HG03575 (cell line): ENCODE data around the gene ABHD5.
A peak's percentile ranks its signal among the peaks of the same experiment; 100 is the strongest.
"Not testable (repeated sequence)": the region's sequence is repeated elsewhere in the genome, so short reads cannot be mapped to it uniquely, and the experiment has no call there.

Experiments
- ATAC-seq: cut with Tn5 transposase; IDR thresholded peaks from one replicate; pipeline ENCODE4 v1.9.1; 2021; ENCODE audit not compliant: unreplicated experiment, insufficient number of reproducible peaks, low FRiP score; ENCODE audit errors: extremely low read depth

ABHD5 gene

DNA sequence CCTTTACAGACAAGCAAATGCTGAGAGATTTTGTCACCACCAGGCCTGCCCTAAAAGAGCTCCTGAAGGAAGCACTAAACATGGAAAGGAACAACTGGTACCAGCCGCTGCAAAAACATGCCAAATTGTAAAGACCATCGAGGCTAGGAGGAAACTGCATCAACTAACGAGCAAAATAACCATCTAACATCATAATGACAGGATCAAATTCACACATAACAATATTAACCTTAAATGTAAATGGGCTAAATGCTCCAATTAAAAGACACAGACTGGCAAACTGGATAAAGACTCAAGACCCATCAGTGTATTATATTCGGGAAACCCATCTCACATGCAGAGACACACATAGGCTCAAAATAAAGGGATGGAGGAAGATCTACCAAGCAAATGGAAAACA is 9.9 kb upstream of the ABHD5 start:
- not testable (repeated sequence) for ATAC-seq

DNA sequence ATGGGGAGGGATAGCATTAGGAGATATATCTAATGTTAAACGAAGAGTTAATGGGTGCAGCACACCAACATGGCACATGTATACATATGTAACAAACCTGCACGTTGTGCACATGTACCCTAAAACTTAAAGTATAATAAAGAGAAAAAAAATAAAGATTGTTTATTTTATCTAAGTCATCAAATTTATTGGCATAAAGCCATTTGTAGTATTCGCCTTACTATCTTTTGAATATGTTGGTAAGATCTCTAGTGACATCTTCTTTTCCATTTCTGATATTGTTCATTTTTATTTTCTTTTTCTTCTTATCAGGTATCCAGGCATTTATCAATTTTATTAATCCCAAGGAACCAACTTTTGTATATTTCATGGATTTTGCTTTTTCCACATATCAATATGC is 5.8 kb upstream of the ABHD5 start:
- ATAC-seq = no peak

DNA sequence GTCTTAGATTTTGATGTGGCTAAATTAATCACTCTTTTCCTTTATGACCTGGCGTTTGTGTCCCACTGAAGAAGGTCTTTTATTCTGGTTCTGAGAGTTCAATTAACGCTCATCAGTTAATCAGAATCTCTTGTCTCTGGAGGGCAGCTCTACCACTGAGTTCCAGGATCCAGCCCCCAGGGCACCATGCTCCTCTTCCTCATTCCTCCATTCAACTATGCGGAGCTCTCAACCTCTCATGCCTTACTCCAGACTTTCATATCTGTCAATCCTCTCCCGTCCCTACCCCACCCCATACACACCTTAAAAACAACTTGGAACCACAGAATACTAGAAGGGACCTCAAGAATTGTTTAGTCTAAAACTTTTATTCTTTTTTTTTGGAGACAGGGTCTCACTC is 4.8 kb upstream of the ABHD5 start:
- ATAC-seq = no peak

DNA sequence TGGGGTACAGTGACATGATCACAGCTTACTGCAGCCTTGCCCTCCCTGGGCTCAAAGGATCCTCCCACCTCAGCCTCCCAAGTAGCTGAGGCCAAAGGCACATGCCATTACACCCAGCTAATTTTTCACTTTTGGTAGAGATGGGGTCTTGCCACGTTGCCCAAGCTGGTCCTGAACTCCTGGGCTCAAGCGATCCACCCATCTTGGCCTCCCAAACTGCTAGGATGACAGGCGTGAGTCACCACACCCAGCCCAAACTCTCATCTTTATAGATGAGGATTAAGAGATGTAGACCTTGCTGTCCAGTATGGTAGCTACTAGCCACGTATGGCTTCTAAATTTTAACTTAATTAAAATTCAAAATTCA is 4.4 kb upstream of the ABHD5 start:
- ATAC-seq = no peak

DNA sequence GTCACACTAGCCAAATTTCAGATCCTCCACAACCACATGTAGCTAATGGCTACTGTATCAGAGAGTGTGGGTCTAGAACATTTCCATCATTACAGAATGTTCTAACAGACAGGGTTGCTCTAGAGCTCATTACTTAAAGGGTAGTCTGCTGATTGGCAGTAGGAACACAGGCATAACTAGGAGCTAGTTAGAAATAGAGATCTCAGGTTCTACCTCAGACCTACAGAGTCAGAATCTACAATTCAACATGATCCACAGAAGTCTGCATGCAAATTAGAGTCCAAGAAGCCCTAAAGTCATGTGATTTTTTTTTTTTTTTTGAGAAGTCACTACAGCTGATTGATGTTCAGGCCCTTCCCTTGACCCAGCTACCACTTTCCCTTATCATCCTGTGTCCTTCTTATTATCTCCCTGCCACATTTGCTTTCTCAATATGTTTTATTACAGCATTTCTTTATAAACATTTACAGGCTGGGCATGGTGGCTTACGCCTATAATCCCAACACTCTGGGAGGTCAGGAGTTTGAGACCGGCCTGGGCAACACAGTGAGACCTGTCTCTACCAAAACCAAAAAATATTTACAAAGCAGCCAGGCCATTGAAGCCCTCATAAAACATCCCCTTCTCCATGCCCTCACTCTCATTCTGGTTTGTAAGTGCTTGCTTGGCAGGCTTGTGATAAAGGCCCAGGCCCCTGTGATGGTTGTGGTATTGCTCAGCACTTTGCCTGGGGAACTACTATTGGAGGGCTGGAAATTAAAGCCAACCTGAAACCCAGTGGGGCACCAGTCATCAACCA is 3.8 kb upstream of the ABHD5 start:
- ATAC-seq = no peak

DNA sequence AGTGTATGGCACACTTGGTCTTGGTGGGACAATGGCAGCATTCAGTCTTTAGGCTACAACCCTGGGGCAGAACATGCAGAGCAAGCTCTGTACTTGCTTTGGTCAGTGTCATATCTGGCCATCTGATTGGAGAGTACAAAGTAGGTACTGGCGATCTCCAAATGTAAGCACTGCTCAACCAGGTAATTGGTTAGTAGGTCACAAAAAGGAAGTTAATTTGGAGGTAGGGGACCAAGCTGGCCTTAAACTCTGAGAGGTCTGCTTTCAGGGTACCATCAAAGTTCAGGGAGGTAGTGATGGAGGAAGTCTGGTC is 3.3 kb upstream of the ABHD5 start:
- no peak for ATAC-seq

DNA sequence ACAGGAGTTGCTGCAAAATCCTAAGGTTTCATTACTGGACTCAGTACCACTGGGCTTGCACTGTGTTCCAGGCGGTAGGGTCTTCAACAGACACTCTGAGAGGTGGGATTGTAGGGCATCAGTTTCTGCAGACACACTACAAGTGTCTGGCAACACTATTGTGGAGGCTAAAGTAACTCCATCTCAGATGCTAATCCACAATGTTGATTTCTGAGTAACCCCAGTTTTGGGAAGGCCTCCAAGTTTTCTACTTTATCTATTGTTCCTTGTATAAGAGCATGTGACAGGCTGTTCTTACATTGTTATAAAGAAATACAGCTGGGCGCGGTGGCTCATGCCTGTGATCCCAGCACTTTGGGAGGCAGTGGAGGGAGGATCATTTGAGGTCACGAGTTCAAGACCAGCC is 2.5 kb upstream of the ABHD5 start:
- ATAC-seq = no peak

DNA sequence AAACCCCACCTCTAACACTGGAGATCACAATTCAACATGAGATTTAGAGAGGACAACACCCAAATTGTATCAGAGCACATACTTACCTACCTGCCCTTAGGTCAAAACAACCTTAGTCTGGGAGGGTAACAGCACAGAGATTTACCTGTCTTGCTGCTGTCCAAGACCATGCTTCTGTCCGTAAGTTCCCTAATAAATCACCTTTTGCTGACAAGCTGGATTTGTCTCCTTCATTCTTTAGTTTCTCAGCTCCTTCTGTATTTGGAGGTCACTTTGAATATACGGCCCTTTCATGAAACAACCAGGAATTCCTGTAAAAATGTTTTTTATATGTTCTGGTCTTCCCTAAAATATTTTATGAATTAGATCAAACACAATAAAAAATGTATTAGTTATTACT is 1.6 kb upstream of the ABHD5 start:
- ATAC-seq = no peak

DNA sequence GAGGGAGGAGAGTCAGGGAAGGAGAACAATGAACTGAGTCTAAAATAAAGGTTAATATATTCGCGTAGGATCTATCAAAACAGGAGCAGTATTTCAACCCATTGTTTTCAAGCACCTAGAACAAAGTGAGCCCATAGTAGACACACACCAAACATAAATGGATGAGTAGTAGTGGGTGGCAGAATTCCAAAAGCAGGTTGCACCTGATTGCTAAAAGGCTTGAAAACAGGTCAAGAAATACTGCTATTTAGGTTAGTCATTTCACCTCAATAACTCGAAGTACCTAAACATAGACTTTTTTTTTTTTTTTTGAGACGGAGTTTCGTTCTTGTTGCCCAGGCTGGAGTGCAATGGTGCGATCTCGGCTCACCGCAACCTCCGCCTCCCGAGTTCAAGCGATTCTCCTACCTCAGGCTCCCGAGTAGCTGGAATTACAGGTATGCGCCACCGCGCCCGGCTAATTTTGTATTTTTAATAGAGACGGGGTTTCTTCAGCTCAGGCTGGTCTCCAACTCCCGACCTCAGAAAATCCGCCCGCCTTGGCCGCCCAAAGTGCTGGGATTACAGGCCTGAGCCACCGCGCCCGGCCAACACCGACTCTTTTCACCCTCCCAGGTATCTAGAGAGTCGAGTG is 855 bp upstream of the ABHD5 start:
- no peak for ATAC-seq

DNA sequence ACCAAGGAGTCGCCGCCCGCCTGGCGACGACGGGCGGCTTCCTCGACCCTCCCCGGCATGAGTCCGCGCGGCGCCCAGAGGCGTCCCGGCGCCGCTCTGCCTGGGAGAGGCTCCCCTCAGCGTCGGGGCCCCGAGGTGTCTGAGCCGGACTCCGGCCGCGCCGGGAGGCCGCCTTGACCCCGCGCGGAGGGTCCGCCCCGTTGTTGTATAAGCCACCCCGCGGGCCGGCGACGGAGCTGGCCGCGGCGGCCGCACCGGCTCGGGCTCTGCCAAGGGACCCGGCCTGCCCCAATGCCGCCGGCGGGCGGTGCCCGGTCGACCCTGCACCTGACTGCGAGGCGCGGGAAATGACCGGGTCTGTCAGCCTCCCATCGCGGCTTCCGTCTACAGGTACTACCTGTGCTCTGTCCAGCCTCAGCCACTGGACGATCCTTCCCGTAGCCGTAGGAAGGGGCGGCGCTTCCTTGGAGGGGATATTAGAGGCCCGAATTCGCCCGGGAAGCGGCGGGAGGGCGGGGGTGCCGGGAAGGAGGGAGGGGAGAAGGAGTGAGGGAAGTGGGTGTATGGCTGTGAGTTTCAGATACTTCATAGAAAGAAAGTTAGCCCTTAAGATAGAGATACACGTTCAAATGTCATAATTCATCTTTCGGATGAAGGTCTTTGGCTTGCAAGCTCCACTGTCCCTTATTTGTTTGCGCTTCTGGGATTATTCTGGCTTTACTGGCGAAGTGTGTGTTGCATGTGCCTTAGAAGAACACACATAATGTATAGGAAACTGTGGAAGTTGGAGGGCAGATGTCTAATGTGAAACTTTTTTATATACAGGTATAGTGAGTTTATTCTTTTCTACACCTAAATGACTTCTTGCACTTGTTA is 620 bp downstream of the ABHD5 start:
- no peak for ATAC-seq

DNA sequence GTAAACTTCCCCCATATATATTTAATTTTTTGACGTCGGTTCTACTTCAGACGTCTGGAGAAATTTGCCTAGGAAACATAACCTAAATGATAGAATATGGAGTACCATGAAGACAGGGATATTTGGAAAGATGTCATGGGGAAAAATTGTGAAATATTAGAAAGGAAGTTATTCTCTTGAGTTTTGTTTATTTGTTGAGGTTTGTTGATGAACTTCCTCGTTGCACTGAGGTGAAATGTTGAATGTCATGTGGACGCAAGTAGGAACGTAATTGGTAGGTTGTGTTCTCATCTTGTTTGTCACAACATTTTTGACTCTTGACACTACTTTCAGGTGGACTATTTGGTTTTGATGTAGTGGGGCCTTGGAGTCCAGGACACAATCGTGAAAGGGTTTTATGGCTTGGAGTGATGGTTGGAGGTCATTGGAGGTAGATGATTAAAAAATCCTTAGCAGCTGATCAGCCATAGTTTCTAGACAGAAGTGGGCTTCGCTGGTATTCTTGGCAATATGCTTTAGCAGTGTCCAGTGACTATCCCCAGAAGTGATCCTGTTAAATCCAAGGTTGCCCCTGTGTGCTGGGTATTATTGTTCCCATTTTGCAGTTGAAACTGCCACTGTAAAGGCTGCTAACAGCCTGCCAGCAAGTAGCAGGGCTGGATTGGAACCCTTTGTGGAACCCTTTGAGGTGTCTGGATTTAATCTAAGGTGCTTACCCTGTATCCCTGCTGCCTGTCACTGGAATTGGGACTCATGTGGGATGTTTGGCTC is 1.5 kb downstream of the ABHD5 start:
- ATAC-seq = no peak

DNA sequence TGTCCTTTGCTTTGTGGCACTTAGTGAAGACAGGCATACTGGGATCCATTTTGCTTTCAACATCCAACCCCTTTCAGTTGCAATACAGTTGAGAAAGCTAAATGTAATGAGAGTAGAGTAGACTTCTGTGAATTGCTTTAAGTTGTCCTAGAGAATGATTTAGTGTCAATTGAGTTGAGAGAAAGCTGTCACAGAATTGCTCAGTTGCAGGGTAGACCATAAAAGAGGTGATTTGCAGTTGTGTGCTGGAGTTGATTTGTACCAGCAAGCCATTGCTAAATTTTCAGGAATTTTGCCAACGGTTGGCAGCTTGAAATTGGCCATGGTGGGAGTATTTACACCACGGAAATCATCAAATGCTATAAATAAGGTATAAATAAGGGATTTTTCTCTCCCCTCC is 2.2 kb downstream of the ABHD5 start:
- no peak for ATAC-seq

DNA sequence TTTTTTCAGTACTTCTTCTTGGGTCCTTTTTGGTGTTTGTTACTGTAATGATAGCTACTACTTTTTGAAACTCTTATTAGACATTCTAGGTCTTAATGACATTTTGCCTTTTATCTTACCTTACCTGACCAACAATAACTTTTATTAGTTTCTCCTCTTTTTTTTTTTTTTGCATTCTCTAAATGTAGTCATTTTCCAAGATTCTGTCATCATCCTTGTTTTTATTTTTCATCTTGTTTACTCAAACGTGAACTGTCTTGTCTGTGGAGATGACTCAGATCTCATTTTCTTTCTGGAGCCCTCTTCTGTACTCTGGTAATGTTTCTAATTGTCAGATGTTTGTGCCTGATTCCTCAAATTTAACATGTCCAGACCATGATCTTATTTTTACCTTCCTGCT is 2.9 kb downstream of the ABHD5 start:
- ATAC-seq = no peak

DNA sequence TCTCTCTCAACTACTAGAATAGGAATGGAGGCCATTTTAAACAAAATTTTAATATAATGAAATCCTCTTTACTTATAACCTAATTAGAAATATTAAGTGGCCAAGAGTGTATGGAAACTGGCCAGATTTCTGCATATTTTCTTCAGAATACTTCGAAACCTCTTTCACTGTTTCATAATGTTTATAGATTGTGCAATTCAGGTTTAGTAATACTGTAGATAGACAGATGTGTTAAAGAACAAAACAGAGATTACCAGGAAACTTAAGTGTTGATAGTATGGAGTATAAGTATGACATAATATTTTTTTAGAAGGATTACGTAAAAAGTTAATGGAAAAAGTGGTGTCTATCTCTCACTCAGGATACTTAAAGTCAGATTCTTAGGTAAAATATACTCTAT is 4.7 kb downstream of the ABHD5 start:
- ATAC-seq = no peak

DNA sequence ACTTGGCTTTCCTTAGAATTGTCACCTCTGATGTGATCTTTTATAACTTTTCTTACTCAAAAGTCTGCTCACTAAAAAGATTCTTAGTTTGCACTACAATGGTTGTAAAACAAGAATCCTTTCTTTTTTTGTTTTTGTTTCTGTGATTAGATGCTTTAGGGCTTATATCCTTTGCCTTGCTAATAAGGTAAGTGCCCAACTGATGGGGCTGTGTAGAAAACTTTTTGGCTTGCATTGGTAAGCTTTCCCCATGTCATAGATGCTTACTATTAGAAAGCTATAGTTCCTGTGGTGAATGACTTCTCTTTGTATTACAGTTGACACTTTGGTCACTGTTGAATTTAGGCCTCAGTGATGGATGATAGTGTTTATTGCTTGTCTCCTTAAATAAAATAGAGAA is 5.1 kb downstream of the ABHD5 start:
- no peak for ATAC-seq

DNA sequence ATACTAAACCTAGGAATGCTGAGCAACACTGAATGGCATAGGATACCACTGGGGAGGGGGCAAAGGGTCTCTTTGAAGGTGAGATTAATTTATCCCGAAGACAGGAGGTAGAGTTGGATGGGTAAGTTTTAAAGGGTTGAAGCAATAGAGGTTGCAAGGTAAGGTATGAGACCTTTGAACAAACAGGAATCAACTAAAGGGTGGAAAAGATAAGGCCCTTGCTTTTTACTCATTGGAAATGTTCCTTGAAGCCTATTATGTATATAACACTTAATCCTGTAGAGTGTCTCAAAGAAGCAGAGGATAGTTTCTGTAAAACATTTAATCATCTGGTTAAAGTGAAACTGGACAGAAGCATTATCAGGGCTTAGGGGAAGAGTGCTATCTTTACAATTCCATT is 5.7 kb downstream of the ABHD5 start:
- no peak for ATAC-seq

DNA sequence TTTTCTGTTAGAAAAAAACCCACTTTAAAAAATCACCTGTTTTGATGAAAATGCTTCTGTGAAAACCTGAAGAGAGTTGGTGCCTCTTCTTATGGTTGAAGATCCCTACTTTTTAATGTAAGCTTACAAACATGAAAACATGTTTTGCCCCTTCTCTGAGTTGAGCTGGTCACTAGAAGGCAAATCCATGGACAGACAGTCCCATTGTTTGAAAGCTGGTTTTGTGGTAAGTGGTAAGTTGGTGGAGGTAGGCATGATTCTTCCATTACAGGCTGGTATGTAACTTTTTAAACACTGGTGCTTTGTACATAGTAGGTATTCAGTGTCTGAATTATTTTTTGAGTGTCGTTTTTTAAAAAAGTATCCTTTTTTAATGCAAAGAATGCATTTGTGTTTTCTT is 6.1 kb downstream of the ABHD5 start:
- no peak for ATAC-seq

DNA sequence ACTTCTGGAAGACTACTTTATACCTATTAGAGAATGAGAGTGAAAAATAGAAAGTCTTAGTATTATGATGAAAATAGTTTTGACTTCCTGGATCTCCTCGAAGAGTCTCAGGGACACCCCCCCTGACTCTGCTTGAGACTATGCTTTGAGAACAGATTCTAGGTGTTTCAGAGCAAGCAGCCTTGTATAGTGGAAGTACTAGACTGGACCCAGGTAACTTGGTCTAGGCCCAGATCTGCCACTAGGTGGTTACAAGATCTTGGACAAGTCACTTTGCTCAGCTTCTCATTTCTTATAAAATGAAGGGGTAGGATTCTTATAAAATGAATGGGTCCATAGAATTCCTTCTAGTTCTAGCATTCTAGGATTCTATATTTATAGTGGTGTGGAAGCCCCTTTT is 9.1 kb downstream of the ABHD5 start:
- ATAC-seq = peak; percentile 72

DNA sequence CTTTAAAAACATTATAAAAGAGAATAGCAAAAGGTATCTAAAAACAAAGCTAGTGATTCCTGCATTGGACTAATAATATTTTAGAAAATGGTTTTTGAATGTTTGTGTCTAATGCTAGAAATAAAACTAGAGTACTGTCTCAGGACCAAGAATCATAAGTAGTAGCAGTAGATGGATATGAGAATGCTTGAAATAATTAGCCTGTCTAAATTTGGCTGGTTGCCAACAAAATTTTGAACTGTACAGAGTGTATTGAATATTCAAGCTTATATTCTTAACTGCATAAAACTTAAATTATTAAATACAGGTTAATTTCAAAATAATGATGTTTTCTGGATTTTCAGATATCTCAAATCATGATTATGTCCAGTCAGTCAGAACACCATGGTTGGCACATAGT is 14.0 kb downstream of the ABHD5 start:
- ATAC-seq = no peak

DNA sequence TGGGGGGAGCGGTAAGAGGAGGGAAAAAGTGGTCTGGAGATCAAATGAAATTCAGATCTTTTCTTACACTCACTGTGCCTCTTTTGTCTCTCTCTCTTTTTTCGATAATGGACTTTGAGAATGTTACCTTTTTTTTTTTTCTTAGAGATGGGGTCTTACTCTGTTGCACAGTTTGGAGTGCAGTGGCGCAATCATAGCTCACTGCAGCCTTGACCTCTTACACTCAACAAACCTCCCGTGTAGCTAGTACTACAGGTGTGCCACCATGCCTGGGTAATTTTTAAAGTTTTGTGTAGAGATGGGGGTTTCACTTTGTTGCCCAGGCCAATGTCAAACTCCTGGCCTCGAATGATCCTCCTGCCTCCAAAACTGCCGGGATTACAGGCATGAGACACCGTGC is 15.6 kb downstream of the ABHD5 start:
- ATAC-seq = no peak
